Measurements from ENCODE around the gene ZNF33A. TPM values are rescaled to one million over a fixed set of nuclear protein-coding genes. Genes with fewer than 3 reads are reported as not detected.

ZNF33A gene
- total RNA-seq, 1 donor from 2014 or later: 18.9 TPM

GRCh38 chr10:38112159-38112558 lies 101.7 kb downstream of the ZNF33A start:
- peaks cover 48% of the 10 kb centered on the region for H3K9me3 ChIP-seq
- intact Hi-C loops (cut with DNase I): no loop called here
- TF ChIP-seq POLR2A (IDR thresholded peaks at IDR 0.05): no peak
- TF ChIP-seq POLR2AphosphoS5 (IDR thresholded peaks at IDR 0.05; ENCODE audit: insufficient read depth in 1 of 2, low read depth in 1 of 2): no peak
- no peak for TF ChIP-seq CTCF (IDR thresholded peaks at IDR 0.05)

More at GRCh38 chr10:38112159-38112558, 101.7 kb downstream of the ZNF33A start:
- peaks cover 11 to 40% of the 10 kb centered on the region in 2 donors for H3K36me3 ChIP-seq
- no peak overlapping the region for H3K27ac ChIP-seq
- DNase-seq (ENCODE audit: extremely low spot score in 2 of 2): no peak
- H3K4me3 ChIP-seq: no peak overlapping the region
- H3K4me1 ChIP-seq: no peaks in the 10 kb centered on the region
- no peaks in the 10 kb centered on the region for H3K27me3 ChIP-seq

Small RNA genes lying within 50 kb of the gene (small RNA-seq; reads per million reads assigned to genes)
- gene AL161931.1 (not detected), gene FXYD6P2 (not detected), gene RF00019 (not detected), gene RNU6-795P (not detected)

Other genes starting within 250 kb of the ZNF33A start
- gene ZNF248, start 153.1 kb upstream of the ZNF33A start, total RNA-seq: 17.7 TPM
- 12.8 TPM for gene ZNF25, start 34.0 kb upstream of the ZNF33A start, total RNA-seq
- 14.5 TPM for gene ZNF37A, start 83.7 kb downstream of the ZNF33A start, total RNA-seq